ENCODE measurements around the gene PNPLA6. TPM values are rescaled to one million over a fixed set of nuclear protein-coding genes. Genes with fewer than 3 reads are reported as not detected.
A peak's percentile ranks its signal among the peaks of the same experiment; 100 is the strongest.

The PNPLA6 gene
- polyA plus RNA-seq, 3 donors = 11.2 to 178 (median 14.4) TPM

DNA sequence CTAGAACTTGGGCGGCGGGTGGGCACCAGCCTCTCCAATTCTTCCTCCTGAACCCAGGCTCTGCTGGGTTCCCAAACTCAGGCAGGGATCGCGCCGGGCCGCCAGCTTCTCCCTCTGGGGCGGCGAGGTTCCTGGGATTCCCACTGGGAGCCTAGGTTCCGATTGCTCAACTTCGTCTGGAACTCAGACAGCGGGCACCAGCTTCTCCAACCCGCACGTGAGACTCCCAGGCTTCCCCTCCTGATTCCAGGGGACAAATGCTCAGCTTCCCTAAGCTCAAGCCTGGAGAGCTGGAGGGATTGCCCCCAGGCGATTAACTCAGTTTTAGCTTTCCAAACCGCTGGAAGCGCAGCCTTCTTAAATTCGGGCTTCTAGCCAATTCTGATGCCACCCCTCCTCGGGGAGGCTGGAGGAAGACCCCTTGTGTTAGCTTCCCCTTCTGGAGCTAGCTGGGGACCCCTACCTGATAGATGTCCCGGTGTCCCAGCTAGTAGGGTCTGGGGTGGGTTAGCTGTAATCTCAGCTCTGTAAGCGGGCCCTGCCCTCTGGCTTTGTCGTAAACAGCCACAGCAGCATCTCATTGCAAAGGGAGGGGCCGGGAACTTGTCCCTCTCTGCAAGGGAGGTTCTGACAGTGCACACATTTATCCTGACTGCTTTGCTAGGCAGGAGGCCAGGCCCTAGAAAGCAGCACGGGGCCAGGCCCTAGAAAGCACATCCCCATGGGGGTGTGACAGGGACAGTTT, 12.4 kb upstream of the PNPLA6 start:
- H3K27me3 ChIP-seq (ENCODE audit: control insufficient read depth in 2 of 2, insufficient read depth in 2 of 2, low read length in 2 of 2) = no peaks in the 10 kb centered on the region
- H3K27ac Mint-ChIP-seq = peak overlapping the region; percentile 28 to 90 (median 76)
- DNase-seq = peak in 2 of 3 donors; percentile 42 to 59
- WGBS (ENCODE audit: insufficient coverage) = 12% methylated on average over 19 of the region's 23 CpGs
- peak overlapping the region; percentile 25 to 77 for H3K27ac ChIP-seq (ENCODE audit: low read depth in 1 of 2, low read length in 2 of 2)
- peaks cover 25 to 36% of the 10 kb centered on the region in 2 donors for H3K36me3 ChIP-seq (replicated peaks in 1 of 2; ENCODE audit: control insufficient read depth in 1 of 2, insufficient read depth in 2 of 2, low read length in 2 of 2)
- H3K4me1 Mint-ChIP-seq = peaks cover 34% of the 10 kb centered on the region
- no peaks in the 10 kb centered on the region for H3K9me3 ChIP-seq (replicated peaks in 1 of 2; ENCODE audit: control insufficient read depth in 1 of 2, insufficient read depth in 1 of 2, low read length in 2 of 2)
- intact Hi-C loops (cut with micrococcal nuclease) = loop anchor here in 1 of 2 donors (1.0 to 2.0 kb wide), 2 partner anchors 11 to 50 kb away; no protein-coding TSS in a partner anchor
- H4K20me1 ChIP-seq (ENCODE audit: insufficient read depth, low read length) = peaks cover 16% of the 10 kb centered on the region
- peaks cover 0 to 6% (median 1%) of the 10 kb centered on the region in 3 donors for H3K27me3 Mint-ChIP-seq (ENCODE audit: low read depth in 3 of 3)
- peaks cover 0 to 5% (median 3%) of the 10 kb centered on the region in 7 donors for H3K9me3 Mint-ChIP-seq
- peak overlapping the region; percentile 99 for H3K4me2 ChIP-seq (replicated peaks; ENCODE audit: extremely low read depth, low read length, poor library complexity, severe bottlenecking)
- H3K4me1 ChIP-seq (ENCODE audit: control insufficient read depth in 1 of 2, insufficient read depth in 2 of 2, low read length in 2 of 2) = peaks cover 31 to 38% of the 10 kb centered on the region in 2 donors
- H3K9ac ChIP-seq (ENCODE audit: insufficient read depth, low read length, poor library complexity, severe bottlenecking) = peak overlapping the region; percentile 89
- TF ChIP-seq, protein P1, sequence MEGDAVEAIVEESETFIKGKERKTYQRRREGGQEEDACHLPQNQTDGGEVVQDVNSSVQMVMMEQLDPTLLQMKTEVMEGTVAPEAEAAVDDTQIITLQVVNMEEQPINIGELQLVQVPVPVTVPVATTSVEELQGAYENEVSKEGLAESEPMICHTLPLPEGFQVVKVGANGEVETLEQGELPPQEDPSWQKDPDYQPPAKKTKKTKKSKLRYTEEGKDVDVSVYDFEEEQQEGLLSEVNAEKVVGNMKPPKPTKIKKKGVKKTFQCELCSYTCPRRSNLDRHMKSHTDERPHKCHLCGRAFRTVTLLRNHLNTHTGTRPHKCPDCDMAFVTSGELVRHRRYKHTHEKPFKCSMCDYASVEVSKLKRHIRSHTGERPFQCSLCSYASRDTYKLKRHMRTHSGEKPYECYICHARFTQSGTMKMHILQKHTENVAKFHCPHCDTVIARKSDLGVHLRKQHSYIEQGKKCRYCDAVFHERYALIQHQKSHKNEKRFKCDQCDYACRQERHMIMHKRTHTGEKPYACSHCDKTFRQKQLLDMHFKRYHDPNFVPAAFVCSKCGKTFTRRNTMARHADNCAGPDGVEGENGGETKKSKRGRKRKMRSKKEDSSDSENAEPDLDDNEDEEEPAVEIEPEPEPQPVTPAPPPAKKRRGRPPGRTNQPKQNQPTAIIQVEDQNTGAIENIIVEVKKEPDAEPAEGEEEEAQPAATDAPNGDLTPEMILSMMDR (IDR thresholded peaks at IDR 0.05) = no peak
- peaks cover 14% of the 10 kb centered on the region for H3K79me2 ChIP-seq (ENCODE audit: insufficient read depth, low read length)
- peak overlapping the region; percentile 77 for H2AFZ ChIP-seq (ENCODE audit: insufficient read depth, low read depth, low read length, poor library complexity, severe bottlenecking)
- H3K36me3 Mint-ChIP-seq = peaks cover 34 to 45% of the 10 kb centered on the region in 2 donors
- H3K4me3 Mint-ChIP-seq = peak overlapping the region; percentile 85 to 88
- peak overlapping the region; percentile 56 to 89 (median 69) for H3K4me3 ChIP-seq (replicated peaks in 1 of 3; ENCODE audit: low read depth in 2 of 3, low read length in 3 of 3)

DNA sequence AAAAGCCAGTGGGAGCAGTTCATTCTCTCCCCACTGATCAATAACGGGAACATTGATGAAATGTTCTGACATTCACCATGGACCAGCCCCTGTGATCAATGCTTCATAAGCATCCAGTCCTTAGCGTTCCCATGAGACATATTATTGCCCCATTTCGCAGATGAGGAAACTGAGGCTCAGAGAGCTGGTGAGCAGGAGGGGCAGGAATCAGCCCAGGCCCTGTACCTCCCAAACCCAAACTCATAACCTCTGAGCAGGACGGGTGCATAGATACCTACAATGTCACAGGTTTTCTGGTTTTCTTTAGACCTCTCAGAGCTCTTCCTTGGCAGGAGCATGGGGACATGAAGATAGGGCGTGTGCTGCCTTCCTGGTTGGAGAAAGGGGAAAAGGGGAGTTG, 11.0 kb upstream of the PNPLA6 start:
- Mint-ChIP-seq H3K36me3 (peaks cover 44 to 55% of the 10 kb centered on the region in 2 donors), H3K27me3 (ENCODE audit: low read depth in 3 of 3) (peaks cover 0 to 4% (median 0%) of the 10 kb centered on the region in 3 donors), H3K4me1 (peaks cover 36% of the 10 kb centered on the region), H3K4me3 (peak overlapping the region in 1 of 2 donors; percentile 15), H3K27ac (no peak overlapping the region), H3K9me3 (no peaks in the 10 kb centered on the region)
- 100% methylated on average over 1 of the region's 5 CpGs for WGBS (ENCODE audit: insufficient coverage)
- Histone ChIP-seq H3K27ac (ENCODE audit: low read depth in 1 of 2, low read length in 2 of 2) (no peak overlapping the region), H3K36me3 (replicated peaks in 1 of 2; ENCODE audit: control insufficient read depth in 1 of 2, insufficient read depth in 2 of 2, low read length in 2 of 2) (peaks cover 39 to 51% of the 10 kb centered on the region in 2 donors), H4K20me1 (ENCODE audit: insufficient read depth, low read length) (peaks cover 16% of the 10 kb centered on the region), H3K79me2 (ENCODE audit: insufficient read depth, low read length) (peaks cover 14% of the 10 kb centered on the region), H3K27me3 (ENCODE audit: control insufficient read depth in 2 of 2, insufficient read depth in 2 of 2, low read length in 2 of 2) (no peaks in the 10 kb centered on the region), H3K4me1 (ENCODE audit: control insufficient read depth in 1 of 2, insufficient read depth in 2 of 2, low read length in 2 of 2) (peaks cover 31 to 40% of the 10 kb centered on the region in 2 donors), H3K4me2 (replicated peaks; ENCODE audit: extremely low read depth, low read length, poor library complexity, severe bottlenecking) (no peak overlapping the region), H3K4me3 (replicated peaks in 1 of 3; ENCODE audit: low read depth in 2 of 3, low read length in 3 of 3) (no peak overlapping the region), H3K9me3 (replicated peaks in 1 of 2; ENCODE audit: control insufficient read depth in 1 of 2, insufficient read depth in 1 of 2, low read length in 2 of 2) (no peaks in the 10 kb centered on the region), H3K9ac (ENCODE audit: insufficient read depth, low read length, poor library complexity, severe bottlenecking) (no peak overlapping the region), H2AFZ (ENCODE audit: insufficient read depth, low read depth, low read length, poor library complexity, severe bottlenecking) (no peak overlapping the region)
- no peak for DNase-seq
- intact Hi-C loops (cut with micrococcal nuclease) = no loop called here
- TF ChIP-seq, protein P1 (IDR thresholded peaks at IDR 0.05) = no peak

Data from CD14-positive monocyte (primary cell).